SK-N-SH treated with all-trans-retinoic acid at 6 μM for 48 hours (cell line): ENCODE data around the gene TMEM30A.

Experiments
- ARNTL ChIP-seq: fragments of 450-650 bp; formaldehyde crosslinking; IDR thresholded peaks from 2 replicates; pipeline ENCODE4 v1.5.0; 2020; ENCODE audit warnings: low read depth, mild to moderate bottlenecking, moderate library complexity, borderline replicate concordance
- ZC3H10 ChIP-seq: fragments of 250-450 bp; sonication (Bioruptor Pico); IDR thresholded peaks from 2 replicates; pipeline ENCODE4 v1.5.1; 2021; ENCODE audit warnings: mild to moderate bottlenecking, moderate library complexity
- ZFP30 ChIP-seq: fragments of 450-650 bp; formaldehyde crosslinking; IDR thresholded peaks from 2 replicates; pipeline ENCODE4 v1.5.0; 2022; ENCODE audit warnings: mild to moderate bottlenecking, moderate library complexity
- ZNF565 ChIP-seq: fragments of 450-650 bp; formaldehyde crosslinking; conservative IDR thresholded peaks from 2 replicates; pipeline ENCODE4 v1.5.0; 2020; ENCODE audit warnings: low read depth, mild to moderate bottlenecking, moderate library complexity

GRCh38 chr6:75317503-75318206, 33.1 kb upstream of the TMEM30A start:
- TF ChIP-seq ZFP30 = no peak
- TF ChIP-seq ARNTL (CRISPR knock-in tag) = no peak
- no peak for TF ChIP-seq ZNF565 (CRISPR knock-in tag)
- no peak for TF ChIP-seq ZC3H10
